ENCODE data around the gene TOLLIP. TPM values are rescaled to one million over a fixed set of nuclear protein-coding genes. Genes with fewer than 3 reads are reported as not detected.

The TOLLIP gene
- total and polyA plus RNA-seq, 9 of the 15 experiments (the other 6 are each of a cell fraction or from before 2014, with no cell fraction given), result 0.23 to 22.8 (median 7.1) TPM

DNA sequence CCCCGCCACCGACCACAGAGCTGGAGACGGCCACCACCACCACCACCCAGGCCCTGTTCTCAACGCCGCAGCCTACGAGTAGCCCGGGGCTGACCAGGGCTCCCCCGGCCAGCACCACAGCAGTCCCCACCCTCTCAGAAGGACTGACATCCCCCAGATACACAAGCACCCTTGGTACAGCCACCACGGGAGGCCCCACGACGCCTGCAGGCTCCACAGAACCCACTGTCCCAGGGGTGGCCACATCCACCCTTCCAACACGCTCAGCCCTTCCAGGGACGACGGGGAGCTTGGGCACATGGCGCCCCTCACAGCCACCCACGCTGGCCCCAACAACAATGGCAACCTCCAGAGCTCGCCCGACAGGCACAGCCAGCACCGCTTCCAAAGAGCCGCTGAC, 67.7 kb downstream of the TOLLIP start (continued):
- TF ChIP-seq, protein P1, sequence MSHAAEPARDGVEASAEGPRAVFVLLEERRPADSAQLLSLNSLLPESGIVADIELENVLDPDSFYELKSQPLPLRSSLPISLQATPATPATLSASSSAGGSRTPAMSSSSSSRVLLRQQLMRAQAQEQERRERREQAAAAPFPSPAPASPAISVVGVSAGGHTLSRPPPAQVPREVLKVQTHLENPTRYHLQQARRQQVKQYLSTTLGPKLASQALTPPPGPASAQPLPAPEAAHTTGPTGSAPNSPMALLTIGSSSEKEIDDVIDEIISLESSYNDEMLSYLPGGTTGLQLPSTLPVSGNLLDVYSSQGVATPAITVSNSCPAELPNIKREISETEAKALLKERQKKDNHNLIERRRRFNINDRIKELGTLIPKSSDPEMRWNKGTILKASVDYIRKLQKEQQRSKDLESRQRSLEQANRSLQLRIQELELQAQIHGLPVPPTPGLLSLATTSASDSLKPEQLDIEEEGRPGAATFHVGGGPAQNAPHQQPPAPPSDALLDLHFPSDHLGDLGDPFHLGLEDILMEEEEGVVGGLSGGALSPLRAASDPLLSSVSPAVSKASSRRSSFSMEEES (CRISPR knock-in tag; IDR thresholded peaks at IDR 0.05), result no peak

DNA sequence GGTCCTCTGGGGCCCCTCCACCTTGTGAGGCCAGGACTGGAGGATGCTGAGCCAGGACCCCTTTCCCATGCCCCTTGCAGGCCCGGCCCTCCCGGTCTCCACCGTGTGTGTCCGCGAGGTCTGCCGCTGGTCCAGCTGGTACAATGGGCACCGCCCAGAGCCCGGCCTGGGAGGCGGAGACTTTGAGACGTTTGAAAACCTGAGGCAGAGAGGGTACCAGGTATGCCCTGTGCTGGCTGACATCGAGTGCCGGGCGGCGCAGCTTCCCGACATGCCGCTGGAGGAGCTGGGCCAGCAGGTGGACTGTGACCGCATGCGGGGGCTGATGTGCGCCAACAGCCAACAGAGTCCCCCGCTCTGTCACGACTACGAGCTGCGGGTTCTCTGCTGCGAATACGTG, 68.7 kb downstream of the TOLLIP start:
- no peaks in the 10 kb centered on the region for H3K9me1 ChIP-seq (ENCODE audit: control insufficient read depth, insufficient read depth, low read length)
- BruUV-seq (replicated peaks), result no TSS peak
- CTCF ChIA-PET (ENCODE audit: low intra/inter-chr PET ratio), result no interaction called here
- DNase-seq (ENCODE audit: extremely low read depth in 1 of 4, low spot score in 3 of 4), result no peak
- H2AFZ ChIP-seq (ENCODE audit: low read depth, low read length), result no peak overlapping the region
- H3K4me3 ChIP-seq, result no peak overlapping the region
- POLR2A ChIA-PET, result interaction anchor here (1.5 kb wide), 1 partner anchor 12 kb away, joined by 4 read pairs; no protein-coding TSS in a partner anchor
- H3K27ac ChIP-seq (ENCODE audit: extremely low read depth, low read depth, low read length), result no peak overlapping the region
- no peak for ATAC-seq
- H3K9me3 ChIP-seq (replicated peaks; ENCODE audit: control insufficient read depth, insufficient read depth, low read depth, low read length), result no peaks in the 10 kb centered on the region
- WGBS (ENCODE audit: insufficient coverage, low coverage, missing lambda C conversion rate), result 37% methylated on average over 25 of the region's 25 CpGs
- H3K27me3 ChIP-seq (ENCODE audit: control insufficient read depth in 2 of 2, insufficient read depth in 2 of 2, low read length in 2 of 2), result peaks cover 0 to 34% of the 10 kb centered on the region in 2 experiments; a peak in 2 of 5 replicates
- no peak overlapping the region for H3K4me2 ChIP-seq (ENCODE audit: insufficient read depth, low read length)
- in situ Hi-C loops (cut with MboI), result no loop called here
- FAIRE-seq, result no peak
- no peaks in the 10 kb centered on the region for H3K36me3 ChIP-seq (ENCODE audit: control insufficient read depth, insufficient read depth, low read length)
- intact Hi-C loops (cut with micrococcal nuclease), result no loop called here
- H3K9ac ChIP-seq (ENCODE audit: insufficient read depth in 1 of 2, low read depth in 2 of 2, low read length in 2 of 2), result no peak overlapping the region
- H3K4me1 ChIP-seq (replicated peaks in 1 of 2; ENCODE audit: control insufficient read depth in 2 of 2, insufficient read depth in 2 of 2, low read length in 2 of 2), result peaks cover 0 to 19% of the 10 kb centered on the region in 2 experiments; a peak in 1 of 5 replicates
- H4K20me1 ChIP-seq (replicated peaks; ENCODE audit: control insufficient read depth, insufficient read depth, low read length), result peaks cover 16% of the 10 kb centered on the region; the same call in 1 of the 2 replicates
- H3K79me2 ChIP-seq (ENCODE audit: control insufficient read depth, insufficient read depth, low read length), result no peaks in the 10 kb centered on the region
- no peak for TF ChIP-seq XRCC5 (IDR thresholded peaks at IDR 0.05; ENCODE audit: low read depth, low read length)
- TF ChIP-seq SAP30 (IDR thresholded peaks at IDR 0.05; ENCODE audit: borderline replicate concordance, insufficient read depth, low read depth, low read length, poor library complexity, severe bottlenecking), result no peak
- TF ChIP-seq POLR2G (IDR thresholded peaks at IDR 0.05; ENCODE audit: low read depth, low read length), result no peak
- TF ChIP-seq, protein P2, sequence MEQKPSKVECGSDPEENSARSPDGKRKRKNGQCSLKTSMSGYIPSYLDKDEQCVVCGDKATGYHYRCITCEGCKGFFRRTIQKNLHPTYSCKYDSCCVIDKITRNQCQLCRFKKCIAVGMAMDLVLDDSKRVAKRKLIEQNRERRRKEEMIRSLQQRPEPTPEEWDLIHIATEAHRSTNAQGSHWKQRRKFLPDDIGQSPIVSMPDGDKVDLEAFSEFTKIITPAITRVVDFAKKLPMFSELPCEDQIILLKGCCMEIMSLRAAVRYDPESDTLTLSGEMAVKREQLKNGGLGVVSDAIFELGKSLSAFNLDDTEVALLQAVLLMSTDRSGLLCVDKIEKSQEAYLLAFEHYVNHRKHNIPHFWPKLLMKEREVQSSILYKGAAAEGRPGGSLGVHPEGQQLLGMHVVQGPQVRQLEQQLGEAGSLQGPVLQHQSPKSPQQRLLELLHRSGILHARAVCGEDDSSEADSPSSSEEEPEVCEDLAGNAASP (IDR thresholded peaks at IDR 0.05), result no peak
- TF ChIP-seq ZNF316 (IDR thresholded peaks at IDR 0.05), result no peak
- TF ChIP-seq SETDB1 (IDR thresholded peaks at IDR 0.05; ENCODE audit: low read length), result no peak
- TF ChIP-seq ZC3H8 (IDR thresholded peaks at IDR 0.05), result no peak
- TF ChIP-seq, protein P3, sequence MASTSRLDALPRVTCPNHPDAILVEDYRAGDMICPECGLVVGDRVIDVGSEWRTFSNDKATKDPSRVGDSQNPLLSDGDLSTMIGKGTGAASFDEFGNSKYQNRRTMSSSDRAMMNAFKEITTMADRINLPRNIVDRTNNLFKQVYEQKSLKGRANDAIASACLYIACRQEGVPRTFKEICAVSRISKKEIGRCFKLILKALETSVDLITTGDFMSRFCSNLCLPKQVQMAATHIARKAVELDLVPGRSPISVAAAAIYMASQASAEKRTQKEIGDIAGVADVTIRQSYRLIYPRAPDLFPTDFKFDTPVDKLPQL (IDR thresholded peaks at IDR 0.05; ENCODE audit: extremely low read depth, insufficient read length), result no peak
- no peak for TF ChIP-seq KDM2B (CRISPR knock-in tag; IDR thresholded peaks at IDR 0.05)
- TF ChIP-seq, protein P4, sequence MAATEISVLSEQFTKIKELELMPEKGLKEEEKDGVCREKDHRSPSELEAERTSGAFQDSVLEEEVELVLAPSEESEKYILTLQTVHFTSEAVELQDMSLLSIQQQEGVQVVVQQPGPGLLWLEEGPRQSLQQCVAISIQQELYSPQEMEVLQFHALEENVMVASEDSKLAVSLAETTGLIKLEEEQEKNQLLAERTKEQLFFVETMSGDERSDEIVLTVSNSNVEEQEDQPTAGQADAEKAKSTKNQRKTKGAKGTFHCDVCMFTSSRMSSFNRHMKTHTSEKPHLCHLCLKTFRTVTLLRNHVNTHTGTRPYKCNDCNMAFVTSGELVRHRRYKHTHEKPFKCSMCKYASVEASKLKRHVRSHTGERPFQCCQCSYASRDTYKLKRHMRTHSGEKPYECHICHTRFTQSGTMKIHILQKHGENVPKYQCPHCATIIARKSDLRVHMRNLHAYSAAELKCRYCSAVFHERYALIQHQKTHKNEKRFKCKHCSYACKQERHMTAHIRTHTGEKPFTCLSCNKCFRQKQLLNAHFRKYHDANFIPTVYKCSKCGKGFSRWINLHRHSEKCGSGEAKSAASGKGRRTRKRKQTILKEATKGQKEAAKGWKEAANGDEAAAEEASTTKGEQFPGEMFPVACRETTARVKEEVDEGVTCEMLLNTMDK (IDR thresholded peaks at IDR 0.05; ENCODE audit: borderline replicate concordance, insufficient read depth, low read depth, low read length, poor library complexity, severe bottlenecking), result no peak
- TF ChIP-seq, protein P5, sequence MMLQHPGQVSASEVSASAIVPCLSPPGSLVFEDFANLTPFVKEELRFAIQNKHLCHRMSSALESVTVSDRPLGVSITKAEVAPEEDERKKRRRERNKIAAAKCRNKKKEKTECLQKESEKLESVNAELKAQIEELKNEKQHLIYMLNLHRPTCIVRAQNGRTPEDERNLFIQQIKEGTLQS (IDR thresholded peaks at IDR 0.05), result no peak
- TF ChIP-seq, protein P5 (CRISPR knock-in tag; conservative IDR thresholded peaks at IDR 0.05), result no peak
- no peak for TF ChIP-seq ZC3H11A (IDR thresholded peaks at IDR 0.05; ENCODE audit: low read depth, low read length)
- TF ChIP-seq ZNF668 (CRISPR knock-in tag; IDR thresholded peaks at IDR 0.05), result no peak

Measured in K562 (cell line).